Measurements from ENCODE around the gene DNAJC13.

GRCh38 chr3:132433121-132433520, 15.8 kb downstream of the DNAJC13 start:
- TF ChIP-seq POLR2A (IDR thresholded peaks at IDR 0.05; ENCODE audit: low read depth), result no peak
- TF ChIP-seq, protein P1, sequence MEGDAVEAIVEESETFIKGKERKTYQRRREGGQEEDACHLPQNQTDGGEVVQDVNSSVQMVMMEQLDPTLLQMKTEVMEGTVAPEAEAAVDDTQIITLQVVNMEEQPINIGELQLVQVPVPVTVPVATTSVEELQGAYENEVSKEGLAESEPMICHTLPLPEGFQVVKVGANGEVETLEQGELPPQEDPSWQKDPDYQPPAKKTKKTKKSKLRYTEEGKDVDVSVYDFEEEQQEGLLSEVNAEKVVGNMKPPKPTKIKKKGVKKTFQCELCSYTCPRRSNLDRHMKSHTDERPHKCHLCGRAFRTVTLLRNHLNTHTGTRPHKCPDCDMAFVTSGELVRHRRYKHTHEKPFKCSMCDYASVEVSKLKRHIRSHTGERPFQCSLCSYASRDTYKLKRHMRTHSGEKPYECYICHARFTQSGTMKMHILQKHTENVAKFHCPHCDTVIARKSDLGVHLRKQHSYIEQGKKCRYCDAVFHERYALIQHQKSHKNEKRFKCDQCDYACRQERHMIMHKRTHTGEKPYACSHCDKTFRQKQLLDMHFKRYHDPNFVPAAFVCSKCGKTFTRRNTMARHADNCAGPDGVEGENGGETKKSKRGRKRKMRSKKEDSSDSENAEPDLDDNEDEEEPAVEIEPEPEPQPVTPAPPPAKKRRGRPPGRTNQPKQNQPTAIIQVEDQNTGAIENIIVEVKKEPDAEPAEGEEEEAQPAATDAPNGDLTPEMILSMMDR (IDR thresholded peaks at IDR 0.05), result no peak

Data from esophagus muscularis mucosa (tissue), 3 donors.